CD4-positive, alpha-beta T cell (primary cell): Measurements from ENCODE around the gene CUEDC1. TPM values are rescaled to one million over a fixed set of nuclear protein-coding genes. Genes with fewer than 3 reads are reported as not detected.

Experiments used
- ATAC-seq: fragments of 200-7000 bp; cut with Tn5 transposase; one replicate; pipeline ENCODE4 v1.10.0; 2022; ENCODE audit warnings: mild to moderate bottlenecking; ENCODE audit not compliant: poor library complexity
- CTCF ChIA-PET: fragments of 350-600 bp; sonication (Branson Sonifier 250); formaldehyde crosslinking; loops from one replicate; lab custom pipeline; 2021; ENCODE audit warnings: antibody characterized with exemption, inconsistent platforms; lab: Charles Lee
- POLR2A ChIA-PET: fragments of 350-600 bp; sonication (Branson Sonifier 250); formaldehyde crosslinking; loops from one replicate; lab custom pipeline; 2021; ENCODE audit warnings: antibody characterized with exemption, inconsistent platforms; lab: Charles Lee
- DNase-seq, 14 experiments: peaks; one replicate each; pipeline ENCODE4 v3.0.0-alpha.2; 2013 to 2020; ENCODE audit warnings: mixed read lengths in 2 of 14
- H3K27ac ChIP-seq, 2 donors: one replicate each; pipeline versions ENCODE4 v1.5.1 to v1.7.0; 2013; ENCODE audit warnings: low read length in 2 of 2, low read depth in 1 of 2, mild to moderate bottlenecking in 1 of 2
- H3K27me3 ChIP-seq, 2 experiments: 1 replicate in 1 of 2; 2 replicates in 1 of 2; pipeline versions ENCODE4 v1.6.1 to v1.7.0; 2013; ENCODE audit warnings: low read length in 2 of 2, control low read depth in 1 of 2, mild to moderate bottlenecking in 1 of 2, moderate library complexity in 1 of 2; ENCODE audit not compliant: insufficient read depth in 2 of 2, control insufficient read depth in 1 of 2
- H3K36me3 ChIP-seq: one replicate; pipeline ENCODE4 v1.6.1; 2013; ENCODE audit warnings: low read length, control low read depth; ENCODE audit not compliant: insufficient read depth
- H3K4me1 ChIP-seq: one replicate; pipeline ENCODE4 v1.6.1; 2013; ENCODE audit warnings: low read length, control low read depth; ENCODE audit not compliant: insufficient read depth
- H3K4me3 ChIP-seq: one replicate; pipeline ENCODE4 v1.5.1; 2013; ENCODE audit warnings: mild to moderate bottlenecking, low read length, moderate library complexity
- H3K9me3 ChIP-seq, 2 experiments: 1 replicate in 1 of 2; 2 replicates in 1 of 2; pipeline versions ENCODE4 v1.6.1 to v1.7.0; 2013; ENCODE audit warnings: low read length in 2 of 2, mild to moderate bottlenecking in 2 of 2, control low read depth in 1 of 2, moderate library complexity in 1 of 2; ENCODE audit not compliant: control insufficient read depth in 1 of 2, insufficient read depth in 1 of 2
- H3K27ac Mint-ChIP-seq: one replicate; pipeline ENCODE4 v1.8.0; 2020; ENCODE audit warnings: mixed read lengths
- H3K27me3 Mint-ChIP-seq: one replicate; pipeline ENCODE4 v1.8.0; 2021; ENCODE audit warnings: mixed read lengths
- H3K36me3 Mint-ChIP-seq: one replicate; pipeline ENCODE4 v1.8.0; 2021; ENCODE audit warnings: low read depth, mixed read lengths
- H3K4me1 Mint-ChIP-seq: one replicate; pipeline ENCODE4 v1.8.0; 2021; ENCODE audit warnings: low read depth, mixed read lengths
- H3K4me3 Mint-ChIP-seq: one replicate; pipeline ENCODE4 v1.8.0; 2020; ENCODE audit warnings: mild to moderate bottlenecking, mixed read lengths
- H3K9me3 Mint-ChIP-seq: one replicate; pipeline ENCODE4 v1.8.0; 2020; ENCODE audit warnings: mixed read lengths
- intact Hi-C, 2 experiments: fragments of 100-400 bp; cut with DNase I in 1 of 2; cut with micrococcal nuclease in 1 of 2; formaldehyde crosslinking; loops; one replicate each; pipeline versions ENCODE4 v1.15.1 to v1.9.0; 2023 to 2025; cut with DNase I, micrococcal nuclease
- total RNA-seq, 174 experiments: library from RNA in 2 of 174; stranded (reverse) in 2 of 174; gene quantifications; one replicate each; pipeline ENCODE4 v1.2.3 and lab custom pipeline; 2021 to 2026
- TF ChIP-seq, protein P1 (sequence below): fragments of 200-600 bp; IDR thresholded peaks from one replicate; pipeline ENCODE4 v1.8.0; 2022; ENCODE audit warnings: antibody characterized with exemption, mild to moderate bottlenecking

CUEDC1 gene
- total RNA-seq, 2 experiments from 2014 or later: 0.41 to 1.0 TPM

DNA sequence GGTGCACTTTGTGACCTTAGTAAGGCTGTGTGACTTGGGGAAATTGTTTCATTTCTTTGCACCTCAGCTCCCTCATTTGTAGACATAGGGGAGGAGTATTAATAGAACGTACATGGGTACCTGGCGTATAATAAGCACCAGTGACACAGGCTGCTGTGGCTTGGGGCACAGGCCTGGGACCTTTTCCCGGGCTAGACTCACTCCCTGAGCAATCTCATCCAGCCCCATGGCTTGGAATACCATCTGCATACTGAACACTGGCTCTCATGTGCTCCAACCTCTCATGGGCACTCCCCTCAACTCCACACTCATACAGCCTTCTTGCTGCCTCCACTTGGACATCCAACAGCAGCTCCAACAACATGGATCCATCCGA, 64.4 kb downstream of the CUEDC1 start:
- intact Hi-C loops: loop anchor here in 1 of 2 experiments (5.0 kb wide), 1 partner anchor 281 kb away; no protein-coding TSS in a partner anchor
- Histone ChIP-seq H3K9me3 (no peaks in the 10 kb centered on the region), H3K4me3 (no peak overlapping the region), H3K4me1 (peaks cover 11% of the 10 kb centered on the region), H3K27ac (no peak overlapping the region), H3K36me3 (no peaks in the 10 kb centered on the region), H3K27me3 (peaks cover 0 to 2% of the 10 kb centered on the region in 2 experiments)
- POLR2A ChIA-PET: no interaction called here
- Mint-ChIP-seq H3K27ac (no peak overlapping the region), H3K9me3 (no peaks in the 10 kb centered on the region), H3K4me1 (peaks cover 6% of the 10 kb centered on the region), H3K27me3 (peaks cover 6% of the 10 kb centered on the region), H3K36me3 (no peaks in the 10 kb centered on the region), H3K4me3 (no peak overlapping the region)
- ATAC-seq (no peak), DNase-seq (no peak)
- TF ChIP-seq, protein P1, sequence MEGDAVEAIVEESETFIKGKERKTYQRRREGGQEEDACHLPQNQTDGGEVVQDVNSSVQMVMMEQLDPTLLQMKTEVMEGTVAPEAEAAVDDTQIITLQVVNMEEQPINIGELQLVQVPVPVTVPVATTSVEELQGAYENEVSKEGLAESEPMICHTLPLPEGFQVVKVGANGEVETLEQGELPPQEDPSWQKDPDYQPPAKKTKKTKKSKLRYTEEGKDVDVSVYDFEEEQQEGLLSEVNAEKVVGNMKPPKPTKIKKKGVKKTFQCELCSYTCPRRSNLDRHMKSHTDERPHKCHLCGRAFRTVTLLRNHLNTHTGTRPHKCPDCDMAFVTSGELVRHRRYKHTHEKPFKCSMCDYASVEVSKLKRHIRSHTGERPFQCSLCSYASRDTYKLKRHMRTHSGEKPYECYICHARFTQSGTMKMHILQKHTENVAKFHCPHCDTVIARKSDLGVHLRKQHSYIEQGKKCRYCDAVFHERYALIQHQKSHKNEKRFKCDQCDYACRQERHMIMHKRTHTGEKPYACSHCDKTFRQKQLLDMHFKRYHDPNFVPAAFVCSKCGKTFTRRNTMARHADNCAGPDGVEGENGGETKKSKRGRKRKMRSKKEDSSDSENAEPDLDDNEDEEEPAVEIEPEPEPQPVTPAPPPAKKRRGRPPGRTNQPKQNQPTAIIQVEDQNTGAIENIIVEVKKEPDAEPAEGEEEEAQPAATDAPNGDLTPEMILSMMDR: no peak
- CTCF ChIA-PET: interaction anchor here (2.2 kb wide), 1 partner anchor 222 kb away, joined by 18 read pairs; no protein-coding TSS in a partner anchor

DNA sequence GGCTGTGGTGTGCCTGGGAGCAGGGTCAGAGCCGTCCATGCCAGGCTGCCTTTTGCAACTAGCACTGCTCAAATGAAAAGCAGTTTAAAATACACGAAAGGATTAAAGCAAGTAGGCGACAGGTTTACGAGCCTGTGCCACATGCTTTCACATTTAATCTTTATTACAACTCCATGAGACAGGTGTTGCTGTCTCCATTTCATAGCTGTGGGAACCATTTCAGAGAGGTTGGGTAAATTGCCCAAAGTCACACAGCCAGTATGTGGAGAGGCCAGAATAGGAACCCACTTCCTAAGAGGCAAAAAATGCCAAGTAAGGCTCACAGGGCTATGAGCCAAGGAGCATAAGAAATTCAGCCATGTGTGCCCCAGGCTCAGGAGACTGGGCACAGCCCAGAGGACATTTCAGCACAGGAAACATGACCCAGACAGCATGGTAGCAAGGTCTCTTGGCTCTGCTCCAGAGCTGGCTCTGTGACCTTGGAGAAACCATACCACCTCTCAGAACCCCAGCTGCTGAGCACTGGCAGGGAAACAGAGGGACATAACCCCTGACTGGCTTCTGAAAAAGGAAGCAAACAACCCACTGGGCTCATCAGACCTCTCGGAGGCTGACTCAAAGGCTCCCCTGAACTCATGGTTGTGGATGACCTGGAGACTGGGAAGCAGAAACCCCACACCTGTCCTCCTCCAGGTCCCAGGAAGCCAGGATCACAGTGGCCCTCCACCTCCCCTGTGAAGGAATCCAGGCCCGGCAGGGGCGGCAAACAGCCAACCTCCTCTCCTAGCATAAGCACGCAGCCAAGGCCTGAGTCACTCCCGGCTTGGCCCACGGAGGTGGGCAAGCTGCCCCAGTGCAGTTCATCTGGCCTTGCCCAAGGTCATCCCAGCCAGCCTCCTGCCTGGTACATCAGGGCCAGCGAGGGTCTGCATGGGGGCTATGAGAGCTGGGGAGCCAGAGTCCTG, 65.0 kb downstream of the CUEDC1 start:
- intact Hi-C loops: loop anchor here in 1 of 2 experiments (5.0 kb wide), 1 partner anchor 282 kb away; no protein-coding TSS in a partner anchor
- peaks cover 6% of the 10 kb centered on the region for H3K4me1 Mint-ChIP-seq
- Histone ChIP-seq H3K36me3 (no peaks in the 10 kb centered on the region), H3K27ac (no peak overlapping the region), H3K27me3 (peaks cover 0 to 2% of the 10 kb centered on the region in 2 experiments), H3K9me3 (no peaks in the 10 kb centered on the region), H3K4me1 (peaks cover 11% of the 10 kb centered on the region), H3K4me3 (no peak overlapping the region)
- TF ChIP-seq, protein P1: no peak
- H3K4me3 Mint-ChIP-seq: no peak overlapping the region
- ChIA-PET POLR2A (interaction anchor here (0.6 kb wide), 1 partner anchor 221 kb away, joined by 3 read pairs; no protein-coding TSS in a partner anchor), CTCF (no interaction called here)
- no peak for DNase-seq
- ATAC-seq: no peak
- H3K27ac Mint-ChIP-seq: no peak overlapping the region
- no peaks in the 10 kb centered on the region for H3K36me3 Mint-ChIP-seq
- H3K27me3 Mint-ChIP-seq: peaks cover 6% of the 10 kb centered on the region
- no peaks in the 10 kb centered on the region for H3K9me3 Mint-ChIP-seq

DNA sequence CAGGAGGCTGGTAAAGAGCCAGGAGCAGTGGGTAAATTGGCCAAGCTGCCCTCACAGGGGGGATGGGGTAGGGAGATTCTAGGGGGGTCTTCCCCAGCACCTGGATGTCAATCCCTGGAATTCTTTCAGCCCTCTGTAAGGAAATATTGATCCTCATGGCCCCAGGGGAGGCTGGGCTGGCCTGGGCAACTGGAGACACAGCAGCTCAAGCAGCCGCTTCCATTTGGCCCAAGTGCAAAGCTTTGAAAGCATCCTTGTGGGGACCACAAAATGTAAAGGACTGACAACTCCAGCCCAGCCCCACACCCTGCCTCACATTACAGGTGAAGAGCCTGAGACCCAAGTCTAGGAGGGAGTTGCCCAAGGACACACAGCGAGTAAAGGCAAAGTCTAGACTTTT, 66.0 kb downstream of the CUEDC1 start:
- POLR2A ChIA-PET: no interaction called here
- peaks cover 11% of the 10 kb centered on the region for H3K4me1 ChIP-seq
- no peak for ATAC-seq

More for the DNA sequence above, 66.0 kb downstream of the CUEDC1 start:
- TF ChIP-seq, protein P1: no peak
- H3K4me3 ChIP-seq: no peak overlapping the region
- Mint-ChIP-seq H3K36me3 (no peaks in the 10 kb centered on the region), H3K4me1 (peaks cover 6% of the 10 kb centered on the region), H3K9me3 (no peaks in the 10 kb centered on the region), H3K27ac (no peak overlapping the region), H3K27me3 (peaks cover 6% of the 10 kb centered on the region), H3K4me3 (no peak overlapping the region)
- CTCF ChIA-PET: no interaction called here
- DNase-seq: no peak
- no peaks in the 10 kb centered on the region for H3K9me3 ChIP-seq
- no peaks in the 10 kb centered on the region for H3K36me3 ChIP-seq
- H3K27ac ChIP-seq: no peak overlapping the region
- intact Hi-C loops: no loop called here
- peaks cover 0 to 2% of the 10 kb centered on the region in 2 experiments for H3K27me3 ChIP-seq
